GM21576 (cell line): Measurements from ENCODE around the gene SPRED1.
"Not testable (repeated sequence)": the region's sequence is repeated elsewhere in the genome, so short reads cannot be mapped to it uniquely, and the experiment has no call there.

Source experiments
- ATAC-seq: cut with Tn5 transposase; IDR thresholded peaks from one replicate; pipeline ENCODE4 v1.9.1; 2021; ENCODE audit warnings: mild to moderate bottlenecking, moderate library complexity; ENCODE audit not compliant: unreplicated experiment

The SPRED1 gene

DNA sequence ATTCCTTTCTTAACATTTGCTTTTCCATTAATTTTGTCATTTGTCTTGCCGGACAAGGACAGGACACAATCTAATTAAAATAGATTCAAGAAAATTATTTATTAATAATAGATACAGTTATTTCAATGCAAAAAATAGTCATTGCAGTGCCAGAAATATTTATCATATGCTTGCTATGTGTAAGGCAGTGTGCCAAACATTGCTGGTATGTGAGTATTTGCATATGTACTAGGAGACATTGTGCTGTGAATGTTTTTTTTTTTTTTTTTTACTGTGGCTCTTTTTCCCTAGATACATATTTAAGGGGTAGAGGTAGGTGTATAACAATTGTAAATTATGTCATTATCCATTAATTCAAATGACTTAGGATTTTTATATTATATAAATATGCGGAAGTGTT lies 23.3 kb downstream of the SPRED1 start:
- no peak for ATAC-seq

- not testable (repeated sequence) for ATAC-seq
Observed at GRCh38 chr15:38277281-38277680, 24.6 kb downstream of the SPRED1 start.

GRCh38 chr15:38281031-38281430 lies 28.4 kb downstream of the SPRED1 start:
- ATAC-seq = no peak

GRCh38 chr15:38283010-38283409 lies 30.4 kb downstream of the SPRED1 start:
- no peak for ATAC-seq

DNA sequence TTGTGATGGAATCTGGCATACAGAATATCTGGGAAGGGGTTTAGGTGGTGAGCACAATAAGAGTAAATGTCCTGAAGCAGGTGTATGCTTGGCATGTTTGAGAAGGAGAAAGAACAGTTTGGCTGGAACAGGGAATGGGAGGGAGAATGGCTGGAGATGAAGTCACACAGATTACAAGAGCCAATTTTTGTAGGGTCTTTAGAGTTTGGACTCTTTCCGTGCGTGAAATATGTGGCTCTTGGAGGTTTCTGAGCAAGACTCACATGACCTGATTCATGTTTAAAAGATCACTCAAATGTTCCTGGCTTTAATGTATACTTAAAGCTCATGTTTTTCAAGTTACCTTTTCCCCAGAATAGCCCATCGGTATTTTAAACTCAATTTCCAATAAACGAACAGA lies 32.8 kb downstream of the SPRED1 start:
- ATAC-seq = no peak

GRCh38 chr15:38294126-38294525 lies 41.5 kb downstream of the SPRED1 start:
- no peak for ATAC-seq

DNA sequence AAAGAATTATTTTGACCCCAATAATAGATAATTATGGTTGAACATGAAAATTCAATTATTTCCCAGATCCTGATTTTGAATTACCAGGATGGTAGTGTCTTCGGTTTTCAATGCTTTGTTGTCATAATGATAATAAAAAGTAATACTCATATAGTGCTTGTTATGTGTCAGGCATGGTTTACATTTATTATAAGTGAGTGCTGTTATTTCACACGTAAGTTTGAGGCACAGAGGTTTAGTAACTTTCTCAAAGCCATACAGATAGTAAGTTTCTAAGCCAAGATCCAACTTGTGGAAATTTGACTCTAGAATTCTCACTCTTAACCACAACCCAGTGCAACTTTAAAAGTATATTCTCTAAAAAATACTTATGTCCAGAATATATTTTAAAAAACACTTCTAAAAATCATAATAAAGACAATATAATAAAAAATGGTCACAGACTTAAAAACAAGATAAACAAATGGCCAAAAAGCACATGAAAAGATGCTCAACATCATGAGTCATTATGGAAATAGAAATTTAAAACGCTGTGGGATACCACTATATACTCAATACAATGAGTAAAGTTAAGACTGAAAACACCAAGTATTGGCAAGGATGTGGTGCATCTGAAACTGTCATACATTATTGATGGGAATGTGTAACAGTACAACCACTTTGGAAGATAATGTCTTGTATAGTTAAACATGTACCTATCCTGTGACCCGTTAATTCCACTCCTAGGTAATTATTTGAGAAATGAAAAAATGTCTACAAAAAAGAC lies 45.2 kb downstream of the SPRED1 start:
- ATAC-seq = no peak

DNA sequence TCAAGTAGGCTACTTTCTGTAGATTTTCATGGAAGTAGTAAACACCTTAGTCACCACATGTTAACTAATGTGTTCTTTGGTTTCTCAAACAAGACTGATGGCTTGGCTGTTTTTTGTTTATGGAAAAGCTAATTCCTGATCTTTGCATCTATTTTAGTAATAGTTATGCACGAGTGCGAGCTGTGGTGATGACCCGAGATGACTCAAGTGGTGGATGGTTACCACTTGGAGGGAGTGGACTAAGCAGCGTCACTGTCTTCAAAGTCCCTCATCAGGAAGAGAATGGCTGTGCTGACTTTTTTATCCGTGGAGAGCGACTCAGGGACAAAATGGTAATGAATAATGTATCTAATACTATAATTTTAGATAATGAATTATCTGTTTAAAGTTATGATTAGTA lies 46.6 kb downstream of the SPRED1 start:
- ATAC-seq = no peak

GRCh38 chr15:38300395-38300794 lies 47.8 kb downstream of the SPRED1 start:
- ATAC-seq = no peak

DNA sequence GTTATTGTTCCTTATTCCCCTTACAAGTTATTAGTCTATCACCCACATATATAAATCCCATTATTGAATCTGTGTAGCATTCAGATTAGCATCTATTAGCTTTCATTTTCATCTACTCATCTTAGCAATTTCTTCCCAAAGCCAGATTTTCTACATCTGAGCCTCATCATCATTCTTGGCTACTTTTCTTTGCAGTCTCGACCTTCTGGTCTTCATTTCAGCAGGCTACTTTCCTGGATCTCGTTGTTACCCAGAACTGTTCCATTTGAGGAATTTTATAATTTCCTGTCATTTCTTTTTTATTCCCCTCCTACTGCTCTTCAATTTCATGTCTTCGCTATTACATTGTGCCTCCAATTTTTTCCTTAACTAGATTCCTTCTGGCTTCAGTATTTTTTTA lies 51.8 kb downstream of the SPRED1 start:
- ATAC-seq = no peak

- ATAC-seq = no peak
Observed at GRCh38 chr15:38307251-38307650, 54.6 kb downstream of the SPRED1 start.

DNA sequence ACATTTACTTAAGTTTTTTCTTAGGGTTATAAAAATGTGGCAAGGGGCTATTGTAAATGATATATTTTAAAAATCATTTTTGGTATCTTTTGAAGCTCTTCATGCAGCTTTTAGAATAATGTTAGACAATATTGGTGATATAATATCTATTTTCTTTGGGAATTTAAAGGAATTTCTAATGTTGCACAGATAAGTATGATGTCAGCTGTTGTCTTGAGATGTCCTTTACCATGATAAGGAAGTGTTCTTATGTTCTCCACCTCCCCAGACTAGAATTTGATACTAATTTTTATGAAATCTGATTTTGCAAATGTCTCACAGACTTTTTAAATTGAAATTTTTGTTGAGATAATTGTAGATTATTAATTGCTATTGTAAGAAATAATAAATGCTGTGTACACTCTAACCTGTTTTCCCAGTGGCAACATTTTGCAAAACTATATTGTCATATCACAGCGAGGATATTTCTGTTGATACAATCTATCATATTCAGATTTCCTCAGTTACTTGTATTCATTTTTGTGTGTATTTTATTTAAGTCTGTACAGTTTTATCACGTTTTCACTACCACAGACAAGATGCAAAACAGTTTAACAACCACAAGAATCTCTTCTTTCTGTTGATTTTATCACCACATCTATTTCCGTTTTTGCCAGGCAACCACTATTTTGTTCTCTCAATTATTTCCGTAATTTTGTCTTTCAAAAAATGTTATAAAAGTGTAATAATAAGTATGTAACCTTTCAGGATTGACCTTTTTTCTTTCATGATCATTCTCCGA lies 55.4 kb downstream of the SPRED1 start:
- ATAC-seq = no peak

GRCh38 chr15:38308797-38309196 lies 56.2 kb downstream of the SPRED1 start:
- ATAC-seq = no peak

GRCh38 chr15:38312190-38312589 lies 59.6 kb downstream of the SPRED1 start:
- no peak for ATAC-seq

DNA sequence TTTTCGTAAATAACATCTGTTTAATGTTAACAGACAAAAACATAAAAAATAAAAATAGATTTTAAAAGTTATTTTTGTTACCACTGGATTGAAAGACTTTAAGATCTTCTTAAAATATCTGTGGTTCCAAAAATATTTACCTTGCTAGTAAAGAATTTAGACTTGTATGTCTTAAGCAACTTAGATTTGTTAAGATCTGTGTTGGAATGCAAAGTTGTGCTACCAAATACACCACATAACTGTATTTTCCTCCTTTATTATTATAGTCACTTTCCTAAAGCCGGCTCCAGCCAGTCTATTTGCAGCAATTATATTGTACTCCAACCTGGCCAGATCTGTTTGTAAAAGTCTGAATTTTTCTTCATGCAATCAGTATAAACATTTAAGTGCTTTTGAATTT lies 63.7 kb downstream of the SPRED1 start:
- no peak for ATAC-seq

DNA sequence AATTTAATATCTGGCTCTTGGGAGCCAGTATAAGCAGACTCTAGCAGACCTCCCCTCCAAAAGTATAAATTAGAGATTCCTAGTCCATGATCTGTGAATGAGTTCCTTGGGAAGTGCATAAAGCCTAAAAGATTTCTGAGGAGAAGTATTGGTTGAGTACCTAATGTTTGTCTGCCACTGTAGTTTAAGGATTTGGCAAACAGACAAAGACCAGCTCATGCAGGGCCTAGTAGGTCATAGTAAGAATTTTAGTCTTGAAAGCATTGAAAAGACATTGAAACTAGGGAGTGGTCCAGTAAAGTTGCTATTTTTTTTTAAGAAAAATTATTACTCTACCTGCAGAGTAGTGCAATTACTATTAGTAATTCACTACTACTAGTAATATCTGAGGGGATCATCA lies 67.5 kb downstream of the SPRED1 start:
- ATAC-seq = no peak

GRCh38 chr15:38320866-38321265 lies 68.2 kb downstream of the SPRED1 start:
- no peak for ATAC-seq

DNA sequence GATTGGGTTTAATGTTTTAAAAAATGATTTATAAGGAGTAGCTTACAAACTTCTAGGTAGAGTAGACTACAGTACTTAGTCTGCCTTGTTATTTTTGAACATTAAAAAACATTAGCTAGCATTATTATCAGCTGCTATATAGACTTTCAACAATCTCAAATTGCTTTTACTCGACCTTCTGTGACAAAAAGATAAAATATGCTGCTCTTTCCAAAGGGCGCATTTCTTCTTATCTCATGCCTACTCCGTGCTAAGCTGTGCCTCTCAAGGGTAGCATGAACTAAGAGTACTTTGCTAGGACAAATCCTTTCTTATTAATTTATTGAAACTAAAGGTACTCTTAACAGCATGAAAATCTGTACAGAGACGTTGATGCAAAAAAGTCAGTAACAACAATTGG lies 71.3 kb downstream of the SPRED1 start:
- ATAC-seq = no peak

DNA sequence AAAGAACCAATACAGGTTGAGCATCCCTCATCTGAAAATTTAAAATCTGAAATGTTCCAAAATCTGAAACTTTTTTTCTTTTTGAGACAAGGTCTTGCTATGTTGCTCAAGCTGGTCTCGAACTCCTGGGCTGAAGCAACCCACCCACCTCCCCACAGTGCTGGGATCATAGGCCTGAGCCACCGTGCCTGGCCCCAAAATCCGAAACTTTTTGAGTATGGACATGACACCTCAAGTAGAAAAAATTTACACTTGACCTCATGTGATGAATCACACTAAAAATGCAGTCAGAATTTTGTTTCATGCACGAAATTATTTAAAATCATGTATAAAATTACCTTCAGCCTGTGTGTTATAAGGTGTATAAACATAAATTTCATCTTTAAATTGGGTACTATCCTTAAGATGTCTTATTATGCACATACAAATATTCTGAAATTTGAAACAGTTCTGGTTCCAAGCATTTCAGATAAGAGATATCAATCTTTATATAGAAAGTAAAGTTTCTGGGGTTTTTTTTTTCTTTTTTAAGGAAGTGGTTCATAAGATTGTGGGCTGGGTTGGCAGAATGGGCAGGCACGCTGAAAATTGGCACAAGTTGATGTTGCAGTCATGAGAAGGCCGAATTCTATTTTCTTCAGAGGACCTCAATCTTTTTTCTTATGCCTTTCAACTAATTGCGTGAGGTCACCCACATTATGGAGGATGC lies 72.5 kb downstream of the SPRED1 start:
- no peak for ATAC-seq

DNA sequence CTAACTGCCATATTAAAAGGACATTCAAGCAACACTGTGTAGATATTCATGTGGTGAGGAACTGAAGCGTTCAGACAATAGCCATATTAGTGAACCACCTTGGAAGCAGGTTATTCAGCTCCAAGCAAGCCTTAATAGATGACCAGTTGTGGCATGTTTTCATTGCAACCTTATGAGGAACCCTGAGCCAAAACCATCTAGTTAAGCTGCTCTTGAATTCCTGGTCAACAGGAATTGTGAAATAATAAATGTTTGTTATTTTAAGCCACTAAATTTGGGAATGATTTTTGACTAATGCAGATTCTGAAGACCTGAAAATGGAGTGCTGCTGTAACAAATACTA lies 73.0 kb downstream of the SPRED1 start:
- ATAC-seq = no peak

GRCh38 chr15:38332711-38333110 lies 80.1 kb downstream of the SPRED1 start:
- no peak for ATAC-seq

GRCh38 chr15:38335116-38335515 lies 82.5 kb downstream of the SPRED1 start:
- ATAC-seq = no peak
